K562 (cell line): ENCODE measurements around the gene SHISA4. TPM values are rescaled to one million over a fixed set of nuclear protein-coding genes. Genes with fewer than 3 reads are reported as not detected.

Experiments
- ATAC-seq: fragments of 200-7000 bp; cut with Tn5 transposase; 3 replicates; pipeline ENCODE4 v1.9.1; 2020; ENCODE audit warnings: moderate library complexity
- BruUV-seq: library from RNA; stranded (reverse); fragments of 400-500 nt; replicated peaks from 2 replicates; lab custom pipeline; 2021; lab: Mats Ljungman, UMichigan
- CTCF ChIA-PET: fragments of 300-600 bp; formaldehyde crosslinking; extraction: SDS; loops from one replicate; lab custom pipeline; 2021; ENCODE audit warnings: low intra/inter-chr PET ratio; lab: Yijun Ruan, JAX
- POLR2A ChIA-PET: fragments of 300-600, 350-650 bp; sonication (Branson Sonifier 250); formaldehyde crosslinking; extraction: SDS; loops from one replicate; lab custom pipeline; 2021; ENCODE audit warnings: antibody characterized with exemption, inconsistent platforms; lab: Yijun Ruan, JAX
- DNase-seq, 4 experiments: peaks; one replicate each; pipeline versions ENCODE4 v3.0.0 to v3.0.0-alpha.2; 2011 to 2018; ENCODE audit warnings: low spot score in 3 of 4, mixed read lengths in 3 of 4; ENCODE audit errors: extremely low read depth in 1 of 4
- FAIRE-seq: peaks from 2 replicates; lab custom pipeline; 2011; peaks lifted over from hg19 to GRCh38; lab: Jason Lieb, UNC
- H2AFZ ChIP-seq: 2 replicates; pipeline ENCODE4 v1.6.0; 2011; ENCODE audit warnings: low read depth, low read length, control low read depth, inconsistent platforms
- H3K27ac ChIP-seq: fragments of 200-600 bp; 3 replicates; pipeline ENCODE4 v1.8.0; 2011; ENCODE audit warnings: low read depth, mild to moderate bottlenecking, control low read depth, inconsistent platforms, low read length, moderate library complexity, mixed read lengths; ENCODE audit errors: extremely low read depth
- H3K27me3 ChIP-seq, 2 experiments: fragments of 300-600 bp in 1 of 2; 2 replicates in 1 of 2; 3 replicates in 1 of 2; pipeline versions ENCODE4 v1.6.0 to v1.8.0; 2011; ENCODE audit warnings: inconsistent platforms in 2 of 2, low read length in 2 of 2, mild to moderate bottlenecking in 1 of 2, mixed read lengths in 1 of 2, moderate library complexity in 1 of 2; ENCODE audit not compliant: control insufficient read depth in 2 of 2, insufficient read depth in 2 of 2
- H3K36me3 ChIP-seq: fragments of 300-600 bp; 3 replicates; pipeline ENCODE4 v1.8.0; 2011; ENCODE audit warnings: mild to moderate bottlenecking, low read length, inconsistent platforms; ENCODE audit not compliant: control insufficient read depth, insufficient read depth
- H3K4me1 ChIP-seq, 2 experiments: fragments of 200-600 bp in 1 of 2; replicated peaks in 1 of 2; 2 replicates in 1 of 2; 3 replicates in 1 of 2; pipeline versions ENCODE4 v1.5.1 to v1.8.0; 2011; ENCODE audit warnings: inconsistent platforms in 2 of 2, low read length in 2 of 2, mild to moderate bottlenecking in 1 of 2, mixed read lengths in 1 of 2, moderate library complexity in 1 of 2; ENCODE audit not compliant: control insufficient read depth in 2 of 2, insufficient read depth in 2 of 2
- H3K4me2 ChIP-seq: 2 replicates; pipeline ENCODE4 v1.6.1; 2011; ENCODE audit warnings: low read length, control low read depth, inconsistent platforms, mixed read lengths; ENCODE audit not compliant: insufficient read depth
- H3K4me3 ChIP-seq: fragments of 200-600 bp; sonication (generic), shearing (Covaris generic); 2 replicates; pipeline ENCODE4 v1.5.1; 2016; ENCODE audit warnings: control low read depth, inconsistent platforms
- H3K79me2 ChIP-seq: fragments of 200-600 bp; 3 replicates; pipeline ENCODE4 v1.8.0; 2011; ENCODE audit warnings: low read length, inconsistent platforms; ENCODE audit not compliant: control insufficient read depth, insufficient read depth
- H3K9ac ChIP-seq, 2 experiments: 2 replicates each; pipeline versions ENCODE4 v1.6.0 to v1.6.1; 2011; ENCODE audit warnings: low read depth in 2 of 2, low read length in 2 of 2, control low read depth in 1 of 2, inconsistent platforms in 1 of 2, mild to moderate bottlenecking in 1 of 2, mixed read lengths in 1 of 2; ENCODE audit not compliant: insufficient read depth in 1 of 2
- H3K9me1 ChIP-seq: one replicate; pipeline ENCODE4 v1.6.0; 2011; ENCODE audit warnings: inconsistent platforms, mild to moderate bottlenecking, low read length, moderate library complexity; ENCODE audit not compliant: control insufficient read depth, insufficient read depth
- H3K9me3 ChIP-seq: replicated peaks from 2 replicates; pipeline ENCODE4 v1.5.1; 2011; ENCODE audit warnings: low read depth, low read length, inconsistent platforms; ENCODE audit not compliant: control insufficient read depth, insufficient read depth
- H4K20me1 ChIP-seq: replicated peaks from 2 replicates; pipeline ENCODE4 v1.6.1; 2011; ENCODE audit warnings: low read length, inconsistent platforms, mixed read lengths; ENCODE audit not compliant: control insufficient read depth, insufficient read depth
- BRCA1 ChIP-seq, 2 experiments: fragments of 450-650 bp in 1 of 2; sonication (generic) in 1 of 2; formaldehyde crosslinking in 1 of 2; IDR thresholded peaks; 2 replicates each; pipeline versions ENCODE4 v1.5.0 to v1.6.1; 2017 to 2020; ENCODE audit warnings: mild to moderate bottlenecking in 1 of 2, missing genetic modification reagents in 1 of 2
- DLX4 ChIP-seq: fragments of 250-450 bp; sonication (Bioruptor Pico); IDR thresholded peaks from 2 replicates; pipeline ENCODE4 v1.6.1; 2021; ENCODE audit warnings: mild to moderate bottlenecking
- EWSR1 ChIP-seq: fragments of 450-650 bp; IDR thresholded peaks from 2 replicates; pipeline ENCODE4 v1.6.1; 2018; ENCODE audit warnings: borderline replicate concordance, mild to moderate bottlenecking, low read depth, moderate library complexity; ENCODE audit not compliant: partially characterized antibody
- LARP7 ChIP-seq: fragments of 450-650 bp; IDR thresholded peaks from 2 replicates; pipeline ENCODE4 v1.6.1; 2016
- MAX ChIP-seq: sonication (generic); formaldehyde crosslinking; IDR thresholded peaks from 2 replicates; pipeline ENCODE4 v1.9.0; 2022; ENCODE audit warnings: mild to moderate bottlenecking, missing genetic modification reagents
- MAZ ChIP-seq, 2 experiments: fragments of 450-650 bp in 1 of 2; sonication (generic) in 1 of 2; formaldehyde crosslinking; IDR thresholded peaks in 1 of 2; conservative IDR thresholded peaks in 1 of 2; 2 replicates each; pipeline versions ENCODE4 v1.4.0 to v1.5.0; 2020; ENCODE audit warnings: mild to moderate bottlenecking in 1 of 2, missing genetic modification reagents in 1 of 2
- MYNN ChIP-seq, 2 experiments: sonication (generic); formaldehyde crosslinking in 1 of 2; IDR thresholded peaks; 2 replicates each; pipeline versions ENCODE4 v1.5.0 to v1.6.1; 2016 to 2020; ENCODE audit warnings: antibody characterized with exemption in 1 of 2, missing genetic modification reagents in 1 of 2
- NFE2L1 ChIP-seq: fragments of 450-650 bp; IDR thresholded peaks from 2 replicates; pipeline ENCODE4 v1.6.1; 2016; ENCODE audit warnings: missing genetic modification characterization, low read depth, mild to moderate bottlenecking, missing compliant biosample characterization, moderate library complexity, borderline replicate concordance
- NR2C2 ChIP-seq, 2 experiments: fragments of 200-800 bp in 1 of 2; sonication (Bioruptor generic) in 1 of 2; sonication (generic) in 1 of 2; formaldehyde crosslinking in 1 of 2; IDR thresholded peaks; 2 replicates each; pipeline versions ENCODE4 v1.6.1 to v1.8.0; 2016 to 2022; ENCODE audit warnings: mild to moderate bottlenecking in 1 of 2, missing compliant biosample characterization in 1 of 2, missing genetic modification characterization in 1 of 2, missing genetic modification reagents in 1 of 2
- POLR3G ChIP-seq: IDR thresholded peaks from 2 replicates; pipeline ENCODE4 v1.6.1; 2011; ENCODE audit not compliant: insufficient read length, insufficient replicate concordance; ENCODE audit errors: extremely low read depth
- ZNF12 ChIP-seq: sonication (generic); formaldehyde crosslinking; IDR thresholded peaks from 2 replicates; pipeline ENCODE4 v1.4.0; 2020; ENCODE audit warnings: mild to moderate bottlenecking, missing genetic modification reagents
- ZNF197 ChIP-seq: fragments of 200-800 bp; sonication (Bioruptor generic); IDR thresholded peaks from 2 replicates; pipeline ENCODE4 v1.6.1; 2016; ENCODE audit warnings: low read depth, missing genetic modification characterization, missing compliant biosample characterization
- WGBS: fragments of 100-300 bp; shearing (Covaris generic); methylation state at CpG from one replicate; pipeline ENCODE4 v1.1.6; 2016; ENCODE audit warnings: low coverage, mixed read lengths; ENCODE audit not compliant: insufficient coverage; ENCODE audit errors: missing lambda C conversion rate; 5-methylcytosine and 5-hydroxymethylcytosine counted together
- in situ Hi-C: fragments of 300-500 bp; cut with MboI; formaldehyde crosslinking; loops from 4 replicates; pipeline ENCODE4 v1.15.0; 2018; ENCODE audit warnings: inconsistent platforms, mixed read lengths
- intact Hi-C: fragments of 100-400 bp; cut with micrococcal nuclease; formaldehyde crosslinking; loops from 2 replicates; pipeline ENCODE4 v1.14.2; 2022
- polyA plus RNA-seq, 8 experiments: library from polyadenylated mRNA; depleted of rRNA in 4 of 8; stranded (reverse) in 5 of 8; unstranded in 3 of 8; fragments of >200 nt; fragmentation: Nextera tagmentation in 2 of 8; fragmentation: Illumina TruSeq in 1 of 8; extraction: Ambion mirVana in 2 of 8; extraction: Trizol in 1 of 8; gene quantifications; 2 replicates each; pipeline versions ENCODE4 v1.2.1 to v1.2.3, GENCODE V29; 2011 to 2014; ENCODE audit warnings: inconsistent platforms in 1 of 8, missing spikeins in 1 of 8
- total RNA-seq, 7 experiments: library from RNA; depleted of rRNA in 6 of 7; stranded (reverse); fragments of >200 nt in 6 of 7; fragmentation: Illumina TruSeq in 2 of 7; extraction: Trizol in 2 of 7; gene quantifications; 2 replicates each; pipeline versions ENCODE4 v1.2.1 to v1.2.3, GENCODE V29; 2011 to 2021; ENCODE audit warnings: low replicate concordance in 1 of 7
- TF ChIP-seq, protein P1 (sequence below), 3 experiments: fragments of 200-800 bp in 1 of 3; fragments of 250-450 bp in 1 of 3; fragments of 450-650 bp in 1 of 3; sonication (Bioruptor Pico) in 1 of 3; sonication (Bioruptor generic) in 1 of 3; formaldehyde crosslinking in 1 of 3; IDR thresholded peaks; 2 replicates each; pipeline versions ENCODE4 v1.6.1 to v1.8.0; 2016 to 2022; ENCODE audit warnings: mild to moderate bottlenecking in 2 of 3, missing genetic modification characterization in 2 of 3, missing compliant biosample characterization in 1 of 3, moderate library complexity in 1 of 3

SHISA4 gene
- total and polyA plus RNA-seq, 9 of the 15 experiments (the other 6 are each of a cell fraction or from before 2014, with no cell fraction given), result 0.15 to 0.95 (median 0.68) TPM; not detected in 2

GRCh38 chr1:201847150-201847549 lies 41.5 kb upstream of the SHISA4 start:
- FAIRE-seq (no peak), ATAC-seq (no peak), DNase-seq (no peak)
- H3K27me3 ChIP-seq, result no peaks in the 10 kb centered on the region
- peaks cover 74% of the 10 kb centered on the region for H3K36me3 ChIP-seq
- H3K9me1 ChIP-seq, result no peaks in the 10 kb centered on the region
- no TSS peak for BruUV-seq
- no peak overlapping the region for H3K27ac ChIP-seq
- H3K4me2 ChIP-seq, result no peak overlapping the region
- ChIA-PET CTCF (no interaction called here), POLR2A (interaction anchor here (0.8 to 1.5 kb wide), 4 partner anchors 12 to 33 kb away, joined by 3 to 4 read pairs (median 4); no protein-coding TSS in a partner anchor)
- 94% methylated on average over 1 of the region's 1 CpG for WGBS
- H3K79me2 ChIP-seq, result peaks cover 60% of the 10 kb centered on the region
- intact Hi-C loops, result no loop called here
- no peak overlapping the region for H3K4me3 ChIP-seq
- peaks cover 14% of the 10 kb centered on the region for H4K20me1 ChIP-seq
- in situ Hi-C loops, result no loop called here
- 0 out of 5 replicates have a peak, but pooled peaks cover 0 to 3% of the 10 kb centered on the region in 2 experiments for H3K4me1 ChIP-seq
- no peak overlapping the region for H3K9ac ChIP-seq
- H3K9me3 ChIP-seq, result no peaks in the 10 kb centered on the region
- H2AFZ ChIP-seq, result no peak overlapping the region
- TF ChIP-seq MYNN (IDR thresholded peaks at IDR 0.05), result no peak
- no peak for TF ChIP-seq MYNN (CRISPR knock-in tag; IDR thresholded peaks at IDR 0.05)
- TF ChIP-seq MAZ (CRISPR knock-in tag; conservative IDR thresholded peaks at IDR 0.05 in 1 of 2, IDR thresholded peaks at IDR 0.05 in 1 of 2), result no peak
- no peak for TF ChIP-seq LARP7
- no peak for TF ChIP-seq BRCA1 (IDR thresholded peaks at IDR 0.05)
- no peak for TF ChIP-seq BRCA1 (CRISPR knock-in tag; IDR thresholded peaks at IDR 0.05)
- TF ChIP-seq ZNF197 (CRISPR knock-in tag), result no peak
- no peak for TF ChIP-seq NFE2L1 (tag)
- TF ChIP-seq NR2C2 (CRISPR knock-in tag; IDR thresholded peaks at IDR 0.05), result no peak
- TF ChIP-seq NR2C2 (tag; IDR thresholded peaks at IDR 0.05), result no peak
- TF ChIP-seq EWSR1, result no peak
- TF ChIP-seq DLX4, result no peak
- no peak for TF ChIP-seq POLR3G
- TF ChIP-seq MAX (CRISPR knock-in tag), result no peak
- TF ChIP-seq, protein P1, sequence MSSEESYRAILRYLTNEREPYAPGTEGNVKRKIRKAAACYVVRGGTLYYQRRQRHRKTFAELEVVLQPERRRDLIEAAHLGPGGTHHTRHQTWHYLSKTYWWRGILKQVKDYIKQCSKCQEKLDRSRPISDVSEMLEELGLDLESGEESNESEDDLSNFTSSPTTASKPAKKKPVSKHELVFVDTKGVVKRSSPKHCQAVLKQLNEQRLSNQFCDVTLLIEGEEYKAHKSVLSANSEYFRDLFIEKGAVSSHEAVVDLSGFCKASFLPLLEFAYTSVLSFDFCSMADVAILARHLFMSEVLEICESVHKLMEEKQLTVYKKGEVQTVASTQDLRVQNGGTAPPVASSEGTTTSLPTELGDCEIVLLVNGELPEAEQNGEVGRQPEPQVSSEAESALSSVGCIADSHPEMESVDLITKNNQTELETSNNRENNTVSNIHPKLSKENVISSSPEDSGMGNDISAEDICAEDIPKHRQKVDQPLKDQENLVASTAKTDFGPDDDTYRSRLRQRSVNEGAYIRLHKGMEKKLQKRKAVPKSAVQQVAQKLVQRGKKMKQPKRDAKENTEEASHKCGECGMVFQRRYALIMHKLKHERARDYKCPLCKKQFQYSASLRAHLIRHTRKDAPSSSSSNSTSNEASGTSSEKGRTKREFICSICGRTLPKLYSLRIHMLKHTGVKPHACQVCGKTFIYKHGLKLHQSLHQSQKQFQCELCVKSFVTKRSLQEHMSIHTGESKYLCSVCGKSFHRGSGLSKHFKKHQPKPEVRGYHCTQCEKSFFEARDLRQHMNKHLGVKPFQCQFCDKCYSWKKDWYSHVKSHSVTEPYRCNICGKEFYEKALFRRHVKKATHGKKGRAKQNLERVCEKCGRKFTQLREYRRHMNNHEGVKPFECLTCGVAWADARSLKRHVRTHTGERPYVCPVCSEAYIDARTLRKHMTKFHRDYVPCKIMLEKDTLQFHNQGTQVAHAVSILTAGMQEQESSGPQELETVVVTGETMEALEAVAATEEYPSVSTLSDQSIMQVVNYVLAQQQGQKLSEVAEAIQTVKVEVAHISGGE (CRISPR knock-in tag; IDR thresholded peaks at IDR 0.05), result no peak
- TF ChIP-seq ZNF12 (CRISPR knock-in tag), result no peak
